Measurements from ENCODE around the gene HOTAIR.

- TF ChIP-seq CTCF (IDR thresholded peaks at IDR 0.05) (no peak), EP300 (IDR thresholded peaks at IDR 0.05) (no peak), POLR2A (IDR thresholded peaks at IDR 0.05) (no peak)
Observed at GRCh38 chr12:53980104-53980801, 5.5 kb upstream of the HOTAIR start.
